ENCODE data around the gene ARSJ.

The ARSJ gene

DNA sequence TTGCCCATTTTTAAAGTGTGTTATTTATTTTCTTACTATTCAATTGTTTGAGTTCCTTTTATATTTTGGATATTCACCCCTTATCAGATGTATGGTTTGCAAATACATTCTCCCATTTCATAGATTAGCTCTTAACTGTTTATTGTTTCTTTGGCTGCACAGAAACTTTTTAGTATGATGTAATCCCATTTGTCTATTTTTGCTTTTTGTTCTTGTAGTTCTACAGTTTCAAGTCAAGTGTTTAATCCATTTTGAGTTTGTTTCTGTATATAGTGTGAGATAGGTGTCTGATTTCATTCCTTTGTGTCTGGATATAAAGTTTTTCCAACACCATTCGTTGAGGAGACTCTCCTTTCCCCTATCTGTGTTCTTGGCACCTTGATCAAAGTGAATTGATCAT is 120.5 kb downstream of the ARSJ start:
- no peaks in the 10 kb centered on the region for H3K36me3 ChIP-seq (ENCODE audit: low read depth)
- no peak for DNase-seq (ENCODE audit: low spot score)
- no peak overlapping the region for H3K4me3 ChIP-seq (ENCODE audit: severe bottlenecking)
- TF ChIP-seq, protein P1, sequence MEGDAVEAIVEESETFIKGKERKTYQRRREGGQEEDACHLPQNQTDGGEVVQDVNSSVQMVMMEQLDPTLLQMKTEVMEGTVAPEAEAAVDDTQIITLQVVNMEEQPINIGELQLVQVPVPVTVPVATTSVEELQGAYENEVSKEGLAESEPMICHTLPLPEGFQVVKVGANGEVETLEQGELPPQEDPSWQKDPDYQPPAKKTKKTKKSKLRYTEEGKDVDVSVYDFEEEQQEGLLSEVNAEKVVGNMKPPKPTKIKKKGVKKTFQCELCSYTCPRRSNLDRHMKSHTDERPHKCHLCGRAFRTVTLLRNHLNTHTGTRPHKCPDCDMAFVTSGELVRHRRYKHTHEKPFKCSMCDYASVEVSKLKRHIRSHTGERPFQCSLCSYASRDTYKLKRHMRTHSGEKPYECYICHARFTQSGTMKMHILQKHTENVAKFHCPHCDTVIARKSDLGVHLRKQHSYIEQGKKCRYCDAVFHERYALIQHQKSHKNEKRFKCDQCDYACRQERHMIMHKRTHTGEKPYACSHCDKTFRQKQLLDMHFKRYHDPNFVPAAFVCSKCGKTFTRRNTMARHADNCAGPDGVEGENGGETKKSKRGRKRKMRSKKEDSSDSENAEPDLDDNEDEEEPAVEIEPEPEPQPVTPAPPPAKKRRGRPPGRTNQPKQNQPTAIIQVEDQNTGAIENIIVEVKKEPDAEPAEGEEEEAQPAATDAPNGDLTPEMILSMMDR (IDR thresholded peaks at IDR 0.05; ENCODE audit: poor library complexity, severe bottlenecking), result no peak
- no peaks in the 10 kb centered on the region for H3K4me1 ChIP-seq (ENCODE audit: insufficient read depth, poor library complexity, severe bottlenecking)
- no peak overlapping the region for H3K27ac ChIP-seq (ENCODE audit: poor library complexity, severe bottlenecking)
- ATAC-seq (ENCODE audit: low read depth), result no peak
- no peaks in the 10 kb centered on the region for H3K27me3 ChIP-seq (ENCODE audit: insufficient read depth, poor library complexity, severe bottlenecking)
- H3K9me3 ChIP-seq (ENCODE audit: severe bottlenecking), result no peaks in the 10 kb centered on the region

GRCh38 chr4:113851816-113852215 is 127.6 kb downstream of the ARSJ start:
- DNase-seq (ENCODE audit: low spot score), result no peak
- Histone ChIP-seq H3K9me3 (ENCODE audit: severe bottlenecking) (no peaks in the 10 kb centered on the region), H3K27me3 (ENCODE audit: insufficient read depth, poor library complexity, severe bottlenecking) (no peaks in the 10 kb centered on the region), H3K27ac (ENCODE audit: poor library complexity, severe bottlenecking) (no peak overlapping the region), H3K4me1 (ENCODE audit: insufficient read depth, poor library complexity, severe bottlenecking) (no peaks in the 10 kb centered on the region), H3K4me3 (ENCODE audit: severe bottlenecking) (no peak overlapping the region), H3K36me3 (ENCODE audit: low read depth) (no peaks in the 10 kb centered on the region)
- TF ChIP-seq, protein P1 (IDR thresholded peaks at IDR 0.05; ENCODE audit: poor library complexity, severe bottlenecking), result no peak
- ATAC-seq (ENCODE audit: low read depth), result no peak

Data from RWPE2 (cell line).